Mammary epithelial cell (primary cell): Measurements from ENCODE around the gene HECTD1.

Source experiments
- CTCF ChIP-seq, 2 donors: IDR thresholded peaks in 1 of 2; conservative IDR thresholded peaks in 1 of 2; 2 replicates each; pipeline ENCODE4 v1.5.1; 2011 to 2012; ENCODE audit warnings: inconsistent platforms in 2 of 2, low read length in 2 of 2, mild to moderate bottlenecking in 2 of 2, control low read depth in 1 of 2, low read depth in 1 of 2; ENCODE audit not compliant: insufficient read depth in 1 of 2; ENCODE audit errors: extremely low read depth in 1 of 2
- EZH2 ChIP-seq: IDR thresholded peaks from 2 replicates; pipeline ENCODE4 v1.6.1; 2012; ENCODE audit warnings: low read length, inconsistent platforms, borderline replicate concordance

GRCh38 chr14:31221266-31221665 is 13.7 kb upstream of the HECTD1 start:
- TF ChIP-seq CTCF (conservative IDR thresholded peaks at IDR 0.05 in 1 of 2, IDR thresholded peaks at IDR 0.05 in 1 of 2; ENCODE audit: extremely low read depth in 1 of 2, insufficient read depth in 1 of 2, low read depth in 1 of 2, low read length in 2 of 2) (no peak), EZH2 (no peak)
